ENCODE measurements around the gene CLCN3. TPM values are rescaled to one million over a fixed set of nuclear protein-coding genes. Genes with fewer than 3 reads are reported as not detected.
"Not testable (repeated sequence)": the region's sequence is repeated elsewhere in the genome, so short reads cannot be mapped to it uniquely, and the experiment has no call there.

CLCN3 gene
- total RNA-seq, 1 donor from 2014 or later, result 58.1 TPM

- Mint-ChIP-seq H3K36me3 (ENCODE audit: unreplicated experiment) (no peaks in the 10 kb centered on the region), H3K9me3 (ENCODE audit: unreplicated experiment) (peaks cover 2% of the 10 kb centered on the region), H3K4me1 (ENCODE audit: low read depth, unreplicated experiment) (no peaks in the 10 kb centered on the region), H3K4me3 (ENCODE audit: unreplicated experiment) (no peak overlapping the region), H3K27me3 (ENCODE audit: unreplicated experiment) (peaks cover 1% of the 10 kb centered on the region), H3K27ac (ENCODE audit: unreplicated experiment) (no peak overlapping the region)
- DNase-seq, result no peak
- TF ChIP-seq CTCF (IDR thresholded peaks at IDR 0.05; ENCODE audit: partially characterized antibody, unreplicated experiment), result no peak
These were observed 150.0 kb downstream of the CLCN3 start for GRCh38 chr4:169770416-169770815.

DNA sequence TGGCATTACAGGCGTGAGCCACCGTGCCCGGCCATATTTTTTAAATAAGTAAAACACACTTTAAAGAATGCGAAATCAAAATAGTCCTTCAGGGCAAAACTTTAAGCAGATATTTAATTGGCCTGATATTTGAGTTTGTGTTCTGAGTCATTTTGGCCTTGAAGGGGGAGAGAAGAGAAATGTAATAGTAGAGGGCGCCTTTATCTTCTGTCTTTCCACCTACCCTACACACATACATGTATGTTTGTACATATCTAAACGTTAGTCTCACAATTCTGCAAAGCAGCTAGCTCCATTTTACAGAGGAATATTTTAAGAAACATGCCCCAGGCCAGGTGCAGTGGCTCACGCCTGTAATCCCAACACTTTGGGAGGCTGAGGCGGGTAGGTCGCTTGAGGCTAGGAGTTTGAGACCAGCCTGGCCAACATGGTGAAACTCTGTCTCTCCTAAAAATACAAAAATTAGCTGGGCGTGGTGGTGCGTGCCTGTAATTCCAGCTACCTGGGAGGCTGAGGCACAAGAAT lies 151.2 kb downstream of the CLCN3 start:
- H3K36me3 Mint-ChIP-seq (ENCODE audit: unreplicated experiment); DNase-seq: not testable (repeated sequence)

More for the DNA sequence above, 151.2 kb downstream of the CLCN3 start:
- not testable (repeated sequence) for H3K27ac Mint-ChIP-seq (ENCODE audit: unreplicated experiment); H3K9me3 Mint-ChIP-seq (ENCODE audit: unreplicated experiment); H3K27me3 Mint-ChIP-seq (ENCODE audit: unreplicated experiment); H3K4me1 Mint-ChIP-seq (ENCODE audit: low read depth, unreplicated experiment); H3K4me3 Mint-ChIP-seq (ENCODE audit: unreplicated experiment)

Other genes with a start within 250 kb of the CLCN3 start
- 23.2 TPM for gene NEK1, start 8.0 kb upstream of the CLCN3 start, total RNA-seq (ENCODE audit: unreplicated experiment)
- 25.0 TPM for gene HPF1, start 137.4 kb downstream of the CLCN3 start, total RNA-seq (ENCODE audit: unreplicated experiment)

All from glutamatergic neuron (in vitro differentiated cells).